ENCODE data around the gene SERPINA5.
"Not testable (repeated sequence)": the region's sequence is repeated elsewhere in the genome, so short reads cannot be mapped to it uniquely, and the experiment has no call there.

SERPINA5 gene

DNA sequence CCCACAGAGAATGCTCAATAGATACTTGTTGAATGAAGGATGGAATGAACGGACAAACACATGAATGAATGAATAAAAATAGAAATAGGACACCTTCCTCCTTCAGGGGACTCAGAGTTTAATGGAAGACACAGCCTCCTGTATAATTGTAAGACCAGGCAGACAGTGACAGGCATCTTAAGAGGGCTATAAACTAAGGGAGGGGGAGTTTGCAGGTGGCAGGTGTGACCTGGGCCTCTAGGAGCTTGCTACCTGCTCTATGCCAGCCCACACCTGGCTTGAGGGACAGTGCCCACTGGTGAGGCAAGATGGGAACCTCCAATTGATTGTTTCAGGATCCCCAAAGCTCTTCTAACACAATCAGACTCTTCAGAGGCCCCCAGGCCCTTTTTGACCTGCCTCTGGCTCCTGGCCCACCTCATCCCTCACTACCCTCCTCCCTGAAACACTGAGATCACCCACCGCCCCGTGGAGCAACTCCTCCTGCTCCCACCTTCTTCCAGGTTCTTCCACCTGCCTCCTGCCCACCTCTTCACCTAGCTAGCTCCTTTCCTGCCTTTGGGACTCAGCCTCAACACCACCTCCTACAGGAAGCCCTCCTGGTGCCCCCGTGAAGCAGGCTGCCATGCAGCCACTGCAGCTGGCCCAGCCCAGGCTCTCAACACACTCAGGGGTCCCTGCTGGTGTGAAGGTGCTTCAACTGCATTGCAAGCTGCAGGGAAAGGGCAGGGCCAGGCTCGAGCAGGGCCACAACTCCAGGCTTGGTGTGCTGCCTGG, 40.3 kb downstream of the SERPINA5 start:
- no peak for DNase-seq (ENCODE audit: low read depth in 2 of 2)

GRCh38 chr14:94622653-94623421, 41.6 kb downstream of the SERPINA5 start:
- no peak for DNase-seq (ENCODE audit: low read depth in 2 of 2)

DNA sequence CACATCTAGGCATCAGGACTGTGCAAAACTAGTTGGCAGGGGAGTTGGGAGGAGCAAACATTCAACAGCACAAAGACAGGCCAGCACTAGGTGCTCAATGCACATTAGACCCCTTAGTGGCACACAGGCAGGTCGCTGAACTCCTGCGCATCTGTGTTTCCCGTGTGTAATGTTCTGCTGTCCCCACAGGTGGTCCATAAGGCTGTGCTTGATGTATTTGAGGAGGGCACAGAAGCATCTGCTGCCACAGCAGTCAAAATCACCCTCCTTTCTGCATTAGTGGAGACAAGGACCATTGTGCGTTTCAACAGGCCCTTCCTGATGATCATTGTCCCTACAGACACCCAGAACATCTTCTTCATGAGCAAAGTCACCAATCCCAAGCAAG, 42.2 kb downstream of the SERPINA5 start:
- no peak for DNase-seq (ENCODE audit: low read depth in 2 of 2)

- DNase-seq (ENCODE audit: low read depth in 2 of 2), result no peak
Measured at GRCh38 chr14:94623856-94624499, 42.8 kb downstream of the SERPINA5 start.

GRCh38 chr14:94624537-94625352, 43.5 kb downstream of the SERPINA5 start:
- DNase-seq (ENCODE audit: low read depth in 2 of 2), result no peak

- no peak for DNase-seq (ENCODE audit: low read depth in 2 of 2)
Measured at GRCh38 chr14:94625353-94625635, 44.1 kb downstream of the SERPINA5 start.

GRCh38 chr14:94628578-94628977, 47.4 kb downstream of the SERPINA5 start:
- DNase-seq (ENCODE audit: low read depth in 2 of 2), result no peak

DNA sequence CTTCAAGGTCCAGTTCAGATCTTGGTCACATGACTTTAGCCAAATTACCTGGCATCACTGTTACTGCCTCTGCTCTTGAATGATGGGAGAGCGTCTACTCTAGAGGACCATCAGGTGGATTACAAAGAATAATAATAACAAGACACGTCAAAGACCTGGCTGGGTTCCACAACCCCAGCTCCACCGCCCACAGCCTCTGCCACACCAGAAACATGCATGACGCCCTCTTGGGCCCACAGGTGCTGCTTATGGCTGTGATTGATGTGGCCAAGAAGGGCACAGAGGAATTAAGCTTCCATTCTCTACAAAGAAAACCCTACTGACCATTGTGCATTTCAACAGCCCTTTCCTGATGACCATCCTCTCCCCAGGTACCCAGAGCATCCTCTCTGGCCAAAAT, 49.2 kb downstream of the SERPINA5 start:
- no peak for DNase-seq (ENCODE audit: low read depth in 2 of 2)

- no peak for DNase-seq (ENCODE audit: low read depth in 2 of 2)
Measured at GRCh38 chr14:94631050-94631449, 49.8 kb downstream of the SERPINA5 start.

DNA sequence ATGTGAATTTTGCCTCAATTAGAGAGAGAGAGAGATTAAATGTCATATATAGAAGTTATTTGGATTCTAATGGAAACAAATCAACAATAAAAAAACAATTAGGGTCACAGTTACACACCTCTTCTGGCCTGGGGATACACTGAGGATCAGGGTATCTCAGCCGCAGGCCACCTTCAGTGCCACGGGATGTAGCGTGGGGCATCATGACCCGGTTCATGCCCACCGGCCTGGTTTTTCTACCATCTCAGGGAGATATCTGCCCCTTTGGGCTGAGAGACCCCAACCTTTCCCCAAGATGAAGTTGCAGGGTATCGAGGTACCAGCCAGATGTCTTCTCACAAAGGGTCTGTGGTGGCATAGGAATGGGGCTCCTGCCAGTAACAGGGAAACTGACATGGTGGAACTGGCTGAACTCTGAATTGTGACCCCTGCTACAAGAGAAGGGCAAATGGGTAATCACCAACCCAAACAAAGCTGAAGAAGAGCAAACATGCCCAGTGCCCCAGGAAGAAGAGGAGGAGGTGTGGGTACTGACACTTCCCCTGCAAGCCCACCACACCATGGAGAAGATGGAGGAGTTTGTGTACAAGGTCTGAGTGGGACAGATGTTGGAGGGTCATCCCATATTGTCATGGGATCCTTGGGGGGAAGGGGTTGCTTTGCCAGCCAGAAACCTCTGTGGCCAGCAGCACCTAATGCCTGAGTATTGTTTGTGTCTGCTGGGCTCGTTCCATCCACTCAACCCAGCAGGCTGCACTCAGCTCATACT, 50.5 kb downstream of the SERPINA5 start:
- DNase-seq (ENCODE audit: low read depth in 2 of 2), result no peak

DNA sequence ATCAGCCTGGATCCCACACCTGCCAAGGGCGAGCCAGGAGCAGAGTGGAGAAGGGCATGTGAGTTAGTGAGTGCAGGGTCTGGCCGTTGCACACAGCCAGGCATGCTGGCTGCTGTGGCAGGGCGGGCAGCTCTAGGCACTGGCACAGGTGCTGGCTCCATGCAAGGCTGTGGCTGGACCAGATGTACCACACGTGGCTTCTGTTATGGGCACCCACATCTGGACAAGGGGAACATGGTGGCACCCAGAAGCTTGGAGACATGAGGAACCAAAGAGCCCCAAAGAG, 51.0 kb downstream of the SERPINA5 start:
- no peak for DNase-seq (ENCODE audit: low read depth in 2 of 2)

GRCh38 chr14:94633121-94633520, 51.9 kb downstream of the SERPINA5 start:
- DNase-seq (ENCODE audit: low read depth in 2 of 2), result no peak

DNA sequence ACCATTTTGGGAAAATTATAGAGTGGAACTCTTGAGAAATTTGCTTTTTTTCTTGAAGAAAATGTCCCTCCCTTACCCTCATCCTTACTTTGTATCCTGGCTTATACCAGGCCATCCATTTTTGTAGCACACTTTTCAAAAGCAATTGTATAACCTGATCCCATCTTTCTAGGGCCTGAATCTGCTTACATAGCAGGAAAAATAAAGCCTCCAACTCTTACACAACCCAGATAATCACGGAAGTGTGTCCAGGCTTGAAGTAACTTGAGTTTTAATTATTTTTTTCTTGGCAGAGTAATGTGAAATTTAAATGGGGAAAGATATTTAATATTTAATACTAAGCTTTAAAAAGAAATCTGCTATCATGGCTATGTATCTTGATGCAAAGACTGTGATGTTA, 53.9 kb downstream of the SERPINA5 start:
- no peak for DNase-seq (ENCODE audit: low read depth in 2 of 2)

- no peak for DNase-seq (ENCODE audit: low read depth in 2 of 2)
Measured at GRCh38 chr14:94636744-94637412, 55.7 kb downstream of the SERPINA5 start.

DNA sequence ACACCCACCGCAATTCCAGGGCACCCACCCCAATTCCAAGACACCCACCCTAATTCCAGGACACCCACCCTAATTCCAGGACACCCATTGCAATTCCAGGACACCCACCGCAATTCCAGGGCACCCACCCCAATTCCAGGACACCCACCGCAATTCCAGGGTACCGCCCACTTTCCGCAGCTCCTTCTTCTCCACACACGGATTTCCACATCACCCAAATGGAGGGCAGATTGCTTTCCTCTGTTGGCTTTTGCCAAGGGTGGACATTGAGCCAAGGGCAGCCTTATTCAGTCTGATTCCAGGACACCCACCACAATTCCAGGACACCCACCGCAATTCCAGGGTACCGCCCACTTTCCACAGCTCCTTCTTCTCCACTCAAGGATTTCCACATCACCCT, 56.6 kb downstream of the SERPINA5 start:
- DNase-seq (ENCODE audit: low read depth in 2 of 2), result not testable (repeated sequence)

GRCh38 chr14:94638339-94638738, 57.1 kb downstream of the SERPINA5 start:
- no peak for DNase-seq (ENCODE audit: low read depth in 2 of 2)

GRCh38 chr14:94638961-94639817, 58.0 kb downstream of the SERPINA5 start:
- no peak for DNase-seq (ENCODE audit: low read depth in 2 of 2)

GRCh38 chr14:94640721-94641631, 59.8 kb downstream of the SERPINA5 start:
- DNase-seq (ENCODE audit: low read depth in 2 of 2), result no peak

DNA sequence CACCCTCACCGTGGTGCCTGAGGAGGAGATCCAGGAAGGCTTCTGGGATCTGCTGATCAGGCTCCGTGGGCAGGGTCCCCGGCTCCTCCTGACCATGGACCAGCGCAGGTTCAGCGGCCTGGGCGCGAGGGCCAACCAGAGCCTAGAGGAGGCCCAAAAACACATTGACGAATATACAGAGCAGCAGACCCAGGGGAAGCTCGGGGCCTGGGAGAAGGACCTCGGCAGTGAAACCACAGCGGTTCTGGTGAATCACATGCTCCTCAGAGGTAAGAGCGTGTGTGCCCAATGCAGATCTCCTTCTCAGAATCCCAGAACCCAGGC, 60.4 kb downstream of the SERPINA5 start:
- DNase-seq (ENCODE audit: low read depth in 2 of 2), result no peak
